ENCODE measurements around the gene CAMK2D. TPM values are rescaled to one million over a fixed set of nuclear protein-coding genes. Genes with fewer than 3 reads are reported as not detected.

CAMK2D gene
- polyA plus RNA-seq, 2 of the 4 experiments (the other 2 are of a cell fraction), result 19.1 to 59.9 TPM

- ATAC-seq (no peak), FAIRE-seq (no peak), DNase-seq (ENCODE audit: low read depth in 1 of 2, low spot score in 1 of 2) (no peak)
- Histone ChIP-seq H3K27ac (no peak overlapping the region), H3K4me1 (no peaks in the 10 kb centered on the region), H3K9me3 (no peaks in the 10 kb centered on the region), H3K4me3 (no peak overlapping the region), H3K4me2 (no peak overlapping the region)
- TF ChIP-seq FOXS1 (CRISPR knock-in tag; IDR thresholded peaks at IDR 0.05) (no peak), HOXB13 (CRISPR knock-in tag; IDR thresholded peaks at IDR 0.05; ENCODE audit: low read depth) (no peak), MAZ (IDR thresholded peaks at IDR 0.05; ENCODE audit: borderline replicate concordance, low read depth, low read length) (no peak), ELK1 (IDR thresholded peaks at IDR 0.05; ENCODE audit: low read depth, low read length) (no peak), PHF8 (IDR thresholded peaks at IDR 0.05; ENCODE audit: borderline replicate concordance, low read depth) (no peak), GATA3 (IDR thresholded peaks at IDR 0.05; ENCODE audit: borderline replicate concordance) (no peak)
- CTCF ChIA-PET, result no interaction called here
- WGBS (ENCODE audit: missing lambda C conversion rate), result 100% methylated on average over 2 of the region's 2 CpGs
- POLR2A ChIA-PET, result no interaction called here
Observed at GRCh38 chr4:113513382-113513781, 248.2 kb downstream of the CAMK2D start.

DNA sequence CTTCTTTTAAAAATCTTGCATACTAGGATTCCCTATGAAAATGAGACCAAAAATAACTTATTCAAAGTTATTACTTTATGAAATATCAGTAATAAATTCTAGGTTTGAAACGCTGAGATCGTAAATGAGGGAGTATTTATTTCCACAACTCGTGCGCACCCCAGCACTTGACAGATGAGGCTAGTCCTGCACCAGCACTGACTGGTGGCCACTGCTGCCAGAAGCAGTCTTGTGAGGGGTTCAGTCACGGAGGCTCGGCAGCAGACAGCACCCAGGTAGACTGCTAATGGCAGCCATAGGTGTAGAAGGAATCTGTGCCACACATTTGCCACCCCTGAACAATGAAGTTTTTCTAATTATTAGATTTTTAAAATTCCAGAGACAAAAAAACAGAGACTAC lies 248.7 kb downstream of the CAMK2D start:
- Histone ChIP-seq H3K4me3 (no peak overlapping the region), H3K4me1 (no peaks in the 10 kb centered on the region), H3K27ac (no peak overlapping the region), H3K9me3 (no peaks in the 10 kb centered on the region), H3K4me2 (no peak overlapping the region)
- no peak for FAIRE-seq
- no peak for ATAC-seq
- DNase-seq (ENCODE audit: low read depth in 1 of 2, low spot score in 1 of 2), result no peak
- 95% methylated on average over 6 of the region's 6 CpGs for WGBS (ENCODE audit: missing lambda C conversion rate)
- no peak for TF ChIP-seq MAX (IDR thresholded peaks at IDR 0.05)
- ChIA-PET CTCF (no interaction called here), POLR2A (no interaction called here)

- no peaks in the 10 kb centered on the region for H3K9me3 ChIP-seq
- no peak overlapping the region for H3K4me2 ChIP-seq
- 96% methylated on average over 2 of the region's 2 CpGs for WGBS (ENCODE audit: missing lambda C conversion rate)
- FAIRE-seq (no peak), ATAC-seq (no peak), DNase-seq (ENCODE audit: low read depth in 1 of 2, low spot score in 1 of 2) (no peak)
- TF ChIP-seq CHD4 (IDR thresholded peaks at IDR 0.05; ENCODE audit: borderline replicate concordance) (no peak), SREBF2 (IDR thresholded peaks at IDR 0.05) (no peak), POLR2A (IDR thresholded peaks at IDR 0.05; ENCODE audit: low read length) (no peak), ZSCAN20 (CRISPR knock-in tag; IDR thresholded peaks at IDR 0.05) (no peak), GATA3 (IDR thresholded peaks at IDR 0.05; ENCODE audit: borderline replicate concordance) (no peak), CBX8 (IDR thresholded peaks at IDR 0.05) (no peak)
- H3K4me3 ChIP-seq, result no peak overlapping the region
- POLR2A ChIA-PET, result no interaction called here
- no peaks in the 10 kb centered on the region for H3K4me1 ChIP-seq
- no peak overlapping the region for H3K27ac ChIP-seq
- CTCF ChIA-PET, result no interaction called here
Observed at GRCh38 chr4:113511944-113512343, 249.6 kb downstream of the CAMK2D start.

DNA sequence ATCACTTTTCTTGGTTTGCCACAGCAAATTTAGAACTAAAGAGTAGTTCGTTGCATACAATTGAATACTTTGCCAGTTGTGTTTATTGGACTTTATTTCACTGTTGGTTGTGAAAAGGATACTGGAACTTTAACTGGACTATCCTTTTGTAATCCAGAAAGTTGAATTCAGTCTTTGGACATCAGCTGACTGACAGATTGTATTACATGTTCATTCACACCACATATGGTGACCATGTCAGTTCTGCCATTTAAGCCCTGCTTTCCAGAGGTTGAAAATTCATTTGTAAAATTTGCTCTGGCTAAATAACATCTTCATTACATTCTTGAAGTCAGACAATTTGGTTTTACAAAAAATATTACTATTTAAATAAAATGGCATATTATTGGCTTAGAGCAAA lies 251.7 kb downstream of the CAMK2D start:
- Histone ChIP-seq H3K4me2 (no peak overlapping the region), H3K9me3 (no peaks in the 10 kb centered on the region), H3K27ac (no peak overlapping the region), H3K4me3 (no peak overlapping the region), H3K4me1 (no peaks in the 10 kb centered on the region)
- WGBS (ENCODE audit: missing lambda C conversion rate), result 100% methylated on average over 1 of the region's 1 CpG
- DNase-seq (ENCODE audit: low read depth in 1 of 2, low spot score in 1 of 2) (no peak), ATAC-seq (no peak), FAIRE-seq (no peak)
- TF ChIP-seq HEYL (CRISPR knock-in tag; IDR thresholded peaks at IDR 0.05) (no peak), TP53 (CRISPR knock-in tag; IDR thresholded peaks at IDR 0.05) (no peak), ESRRA (IDR thresholded peaks at IDR 0.05; ENCODE audit: borderline replicate concordance, low read length) (no peak), ZFP36 (IDR thresholded peaks at IDR 0.05; ENCODE audit: borderline replicate concordance, partially characterized antibody) (no peak), MAZ (IDR thresholded peaks at IDR 0.05; ENCODE audit: borderline replicate concordance, low read depth, low read length) (no peak), CHD4 (IDR thresholded peaks at IDR 0.05; ENCODE audit: borderline replicate concordance) (no peak), USF2 (IDR thresholded peaks at IDR 0.05) (no peak), CBX2 (IDR thresholded peaks at IDR 0.05; ENCODE audit: borderline replicate concordance, low read depth) (no peak), HDAC2 (IDR thresholded peaks at IDR 0.05) (no peak), POLR2AphosphoS2 (conservative IDR thresholded peaks at IDR 0.05; ENCODE audit: low read length) (no peak), POLR2A (IDR thresholded peaks at IDR 0.05; ENCODE audit: low read length) (no peak), CHD2 (IDR thresholded peaks at IDR 0.05; ENCODE audit: low read length, partially characterized antibody) (no peak), HOXA7 (CRISPR knock-in tag; IDR thresholded peaks at IDR 0.05) (no peak), REST (IDR thresholded peaks at IDR 0.05) (no peak), SMC3 (IDR thresholded peaks at IDR 0.05) (no peak)
- TF ChIP-seq, protein P1, sequence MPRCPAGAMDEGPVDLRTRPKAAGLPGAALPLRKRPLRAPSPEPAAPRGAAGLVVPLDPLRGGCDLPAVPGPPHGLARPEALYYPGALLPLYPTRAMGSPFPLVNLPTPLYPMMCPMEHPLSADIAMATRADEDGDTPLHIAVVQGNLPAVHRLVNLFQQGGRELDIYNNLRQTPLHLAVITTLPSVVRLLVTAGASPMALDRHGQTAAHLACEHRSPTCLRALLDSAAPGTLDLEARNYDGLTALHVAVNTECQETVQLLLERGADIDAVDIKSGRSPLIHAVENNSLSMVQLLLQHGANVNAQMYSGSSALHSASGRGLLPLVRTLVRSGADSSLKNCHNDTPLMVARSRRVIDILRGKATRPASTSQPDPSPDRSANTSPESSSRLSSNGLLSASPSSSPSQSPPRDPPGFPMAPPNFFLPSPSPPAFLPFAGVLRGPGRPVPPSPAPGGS (IDR thresholded peaks at IDR 0.05), result no peak
- ChIA-PET POLR2A (no interaction called here), CTCF (no interaction called here)

Measured in A549 (cell line).